Keratinocyte (primary cell): ENCODE measurements around the gene ZNF615. TPM values are rescaled to one million over a fixed set of nuclear protein-coding genes. Genes with fewer than 3 reads are reported as not detected.

ENCODE experiments used
- DNase-seq: peaks from one replicate; pipeline ENCODE4 v3.0.0-alpha.2; 2011; ENCODE audit warnings: low read depth, missing footprints, low spot score
- FAIRE-seq: peaks from 2 replicates; lab custom pipeline; 2011; peaks lifted over from hg19 to GRCh38; lab: Jason Lieb, UNC
- H2AFZ ChIP-seq: 2 replicates; pipeline ENCODE4 v1.6.0; 2012; ENCODE audit warnings: low read length, control low read depth, inconsistent platforms; ENCODE audit not compliant: control insufficient read depth
- H3K27ac ChIP-seq: 2 replicates; pipeline ENCODE4 v1.5.1; 2011; ENCODE audit warnings: low read length; ENCODE audit not compliant: control insufficient read depth, insufficient read depth
- H3K27me3 ChIP-seq: 3 replicates; pipeline ENCODE4 v1.6.0; 2011; ENCODE audit warnings: low read length; ENCODE audit not compliant: control insufficient read depth, insufficient read depth; ENCODE audit errors: extremely low read depth
- H3K36me3 ChIP-seq, 2 experiments: 2 replicates in 1 of 2; 3 replicates in 1 of 2; pipeline ENCODE4 v1.5.1; 2011; ENCODE audit warnings: low read length in 2 of 2, mild to moderate bottlenecking in 1 of 2; ENCODE audit not compliant: control insufficient read depth in 2 of 2, insufficient read depth in 2 of 2; ENCODE audit errors: extremely low read depth in 1 of 2
- H3K4me1 ChIP-seq: 3 replicates; pipeline ENCODE4 v1.5.1; 2011; ENCODE audit warnings: low read length; ENCODE audit not compliant: control insufficient read depth, insufficient read depth; ENCODE audit errors: extremely low read depth
- H3K4me2 ChIP-seq: 3 replicates; pipeline ENCODE4 v1.6.0; 2011; ENCODE audit warnings: low read depth, low read length; ENCODE audit not compliant: control insufficient read depth, insufficient read depth; ENCODE audit errors: extremely low read depth
- H3K4me3 ChIP-seq, 3 experiments: fragments of 200-600 bp in 1 of 3; sonication (generic) in 1 of 3; 2 replicates in 2 of 3; 3 replicates in 1 of 3; pipeline ENCODE4 v1.5.1; 2011 to 2016; ENCODE audit warnings: low read length in 3 of 3, mild to moderate bottlenecking in 3 of 3, control low read depth in 2 of 3, inconsistent platforms in 1 of 3, low read depth in 1 of 3, mixed read lengths in 1 of 3, mixed run types in 1 of 3, moderate library complexity in 1 of 3; ENCODE audit not compliant: control insufficient read depth in 2 of 3, insufficient read depth in 2 of 3; ENCODE audit errors: extremely low read depth in 1 of 3
- H3K79me2 ChIP-seq: 2 replicates; pipeline ENCODE4 v1.6.0; 2012; ENCODE audit warnings: low read length; ENCODE audit not compliant: control insufficient read depth, insufficient read depth
- H3K9ac ChIP-seq: 3 replicates; pipeline ENCODE4 v1.6.0; 2011; ENCODE audit warnings: low read length; ENCODE audit not compliant: control insufficient read depth, insufficient read depth; ENCODE audit errors: extremely low read depth
- H3K9me1 ChIP-seq: 3 replicates; pipeline ENCODE4 v1.6.0; 2011; ENCODE audit warnings: low read length; ENCODE audit not compliant: control insufficient read depth, insufficient read depth; ENCODE audit errors: extremely low read depth
- H3K9me3 ChIP-seq: 2 replicates; pipeline ENCODE4 v1.5.1; 2012; ENCODE audit warnings: low read depth, low read length; ENCODE audit not compliant: control insufficient read depth
- H4K20me1 ChIP-seq: 3 replicates; pipeline ENCODE4 v1.6.0; 2011; ENCODE audit warnings: low read length; ENCODE audit not compliant: control insufficient read depth, insufficient read depth; ENCODE audit errors: extremely low read depth
- CTCF ChIP-seq, 3 experiments: IDR thresholded peaks in 1 of 3; conservative IDR thresholded peaks in 1 of 3; optimal IDR thresholded peaks in 1 of 3; 2 replicates in 2 of 3; 3 replicates in 1 of 3; pipeline versions ENCODE3 to v1.5.1; 2011; ENCODE audit warnings: low read length in 3 of 3, mild to moderate bottlenecking in 3 of 3, moderate library complexity in 2 of 3, control low read depth in 1 of 3, inconsistent platforms in 1 of 3; ENCODE audit not compliant: insufficient read depth in 2 of 3; ENCODE audit errors: extremely low read depth in 1 of 3
- EZH2 ChIP-seq: IDR thresholded peaks from one replicate; pipeline ENCODE4 v1.6.1; 2012; ENCODE audit warnings: inconsistent platforms, mild to moderate bottlenecking, low read length, moderate library complexity
- dilution Hi-C: fragments of 300-500 bp; cut with MboI; formaldehyde crosslinking; loops from one replicate; pipeline ENCODE4 v1.7.0; 2020; ENCODE audit warnings: low sequenced_read_pairs; ENCODE audit not compliant: extremely low pct_ligation_motif_present
- polyA plus RNA-seq, 5 experiments: library from polyadenylated mRNA; depleted of rRNA in 3 of 5; stranded (reverse) in 3 of 5; stranded (forward) in 1 of 5; unstranded in 1 of 5; fragments of >200 nt; gene quantifications; 1 replicate in 1 of 5; 2 replicates in 3 of 5; 3 replicates in 1 of 5; pipeline versions ENCODE4 v1.2.1 to v1.2.3, GENCODE V29; 2011 to 2012; ENCODE audit warnings: missing spikeins in 2 of 5, low read depth in 1 of 5, low replicate concordance in 1 of 5

ZNF615 gene
- polyA plus RNA-seq, 1 donor (not counting 4 experiments of a cell fraction or from before 2014, with no cell fraction given), result 3.7 TPM

- dilution Hi-C loops, result no loop called here
- TF ChIP-seq EZH2 (no peak), CTCF (optimal IDR thresholded peaks at IDR 0.05 in 1 of 3, IDR thresholded peaks at IDR 0.05 in 1 of 3, conservative IDR thresholded peaks at IDR 0.05 in 1 of 3; ENCODE audit: extremely low read depth in 1 of 3, insufficient read depth in 2 of 3, low read length in 3 of 3) (no peak)
- H3K27ac ChIP-seq, result no peak overlapping the region
- H3K36me3 ChIP-seq, result peaks cover 4 to 12% of the 10 kb centered on the region in 2 experiments
- H4K20me1 ChIP-seq, result no peaks in the 10 kb centered on the region
- H3K9me3 ChIP-seq, result peaks cover 25% of the 10 kb centered on the region
- H3K9ac ChIP-seq, result no peak overlapping the region
- no peaks in the 10 kb centered on the region for H3K27me3 ChIP-seq
- DNase-seq, result no peak
- no peaks in the 10 kb centered on the region for H3K79me2 ChIP-seq
- H3K4me1 ChIP-seq, result no peaks in the 10 kb centered on the region
- no peak overlapping the region for H3K4me3 ChIP-seq
- H3K4me2 ChIP-seq, result no peak overlapping the region
- FAIRE-seq, result no peak
- H2AFZ ChIP-seq, result no peak overlapping the region
- H3K9me1 ChIP-seq, result no peaks in the 10 kb centered on the region
Observed at GRCh38 chr19:51948975-51949374, 59.0 kb downstream of the ZNF615 start.

GRCh38 chr19:51946602-51947001 is 61.4 kb downstream of the ZNF615 start:
- H3K4me3 ChIP-seq, result no peak overlapping the region
- no peaks in the 10 kb centered on the region for H4K20me1 ChIP-seq
- H3K79me2 ChIP-seq, result no peaks in the 10 kb centered on the region
- peaks cover 37% of the 10 kb centered on the region for H3K9me3 ChIP-seq
- no peaks in the 10 kb centered on the region for H3K27me3 ChIP-seq
- DNase-seq, result no peak
- FAIRE-seq, result no peak
- no peak overlapping the region for H3K27ac ChIP-seq
- H3K9me1 ChIP-seq, result no peaks in the 10 kb centered on the region
- TF ChIP-seq EZH2 (no peak), CTCF (optimal IDR thresholded peaks at IDR 0.05 in 1 of 3, IDR thresholded peaks at IDR 0.05 in 1 of 3, conservative IDR thresholded peaks at IDR 0.05 in 1 of 3; ENCODE audit: extremely low read depth in 1 of 3, insufficient read depth in 2 of 3, low read length in 3 of 3) (no peak)
- H3K36me3 ChIP-seq, result peaks cover 4 to 19% of the 10 kb centered on the region in 2 experiments
- dilution Hi-C loops, result no loop called here
- no peak overlapping the region for H3K9ac ChIP-seq
- H3K4me1 ChIP-seq, result no peaks in the 10 kb centered on the region
- no peak overlapping the region for H2AFZ ChIP-seq
- H3K4me2 ChIP-seq, result no peak overlapping the region
